NCI-H446 treated with DMSO at 0.1 percent for 48 hours (cell line): ENCODE data around the gene TMC3.

ENCODE experiments used
- DNase-seq: peaks from one replicate; lab custom pipeline; 2025; lab: John Stamatoyannopoulos, UW

The TMC3 gene

GRCh38 chr15:81321667-81322066, 52.3 kb downstream of the TMC3 start:
- no peak for DNase-seq

DNA sequence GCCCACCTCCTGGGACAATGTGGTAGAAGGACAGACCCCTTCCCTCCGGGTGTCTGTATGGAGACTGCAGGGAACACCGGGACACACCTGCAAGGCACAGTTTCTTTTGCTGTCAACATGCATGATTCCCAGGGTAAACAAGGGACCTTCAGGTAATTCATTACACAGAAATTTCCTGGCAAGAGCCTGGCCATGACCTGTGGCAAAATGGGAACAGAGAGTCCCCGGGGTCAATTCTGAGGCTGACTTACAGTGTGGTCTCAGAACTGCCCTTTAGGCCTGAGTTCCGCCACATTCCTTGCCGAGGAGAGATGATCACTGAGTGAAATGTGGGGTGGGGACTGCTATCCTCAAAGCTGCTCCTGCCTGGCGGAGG, 56.4 kb downstream of the TMC3 start:
- DNase-seq = no peak

DNA sequence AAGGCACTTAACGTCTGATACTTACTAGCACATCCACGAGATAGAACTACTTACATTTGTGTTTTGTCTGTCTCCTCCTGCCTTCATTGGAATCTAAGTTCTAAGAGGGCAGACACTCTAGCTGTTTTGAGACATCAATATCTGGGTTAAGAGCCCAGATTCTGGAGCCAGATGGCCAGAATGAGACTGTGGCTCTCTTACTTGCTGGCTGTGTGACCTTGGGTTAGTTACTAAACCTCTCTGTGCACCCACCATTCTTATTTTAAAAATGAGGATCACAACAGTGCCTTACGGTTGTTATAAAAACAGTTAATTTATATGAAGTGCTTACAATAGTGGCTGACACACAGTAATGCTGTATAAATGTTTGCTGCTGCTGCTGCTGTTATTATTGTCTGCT, 57.7 kb downstream of the TMC3 start:
- no peak for DNase-seq

- no peak for DNase-seq
Measured at GRCh38 chr15:81315452-81316175, 58.4 kb downstream of the TMC3 start.

DNA sequence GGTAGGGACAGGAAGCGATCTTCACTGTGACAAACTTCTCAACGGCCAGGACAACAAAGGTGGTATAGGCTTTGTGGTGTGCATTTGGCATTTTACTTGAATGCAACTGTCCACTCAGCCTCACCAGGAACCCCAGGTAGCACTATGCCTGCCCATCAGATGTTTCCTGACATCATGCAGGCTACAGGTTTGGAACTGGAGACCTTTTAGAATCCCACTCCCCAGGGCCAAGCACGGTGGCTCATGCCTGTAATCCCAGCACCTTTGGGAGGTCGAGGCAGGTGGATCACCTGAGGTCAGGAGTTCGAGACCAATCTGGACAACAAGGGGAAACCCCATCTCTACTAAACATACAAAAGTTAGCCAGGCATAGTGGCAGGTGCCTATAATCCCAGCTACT, 59.6 kb downstream of the TMC3 start:
- no peak for DNase-seq

GRCh38 chr15:81313686-81314085, 60.3 kb downstream of the TMC3 start:
- no peak for DNase-seq

GRCh38 chr15:81312790-81313543, 61.0 kb downstream of the TMC3 start:
- DNase-seq = peak; percentile 62

GRCh38 chr15:81311752-81312464, 62.1 kb downstream of the TMC3 start:
- DNase-seq = no peak

DNA sequence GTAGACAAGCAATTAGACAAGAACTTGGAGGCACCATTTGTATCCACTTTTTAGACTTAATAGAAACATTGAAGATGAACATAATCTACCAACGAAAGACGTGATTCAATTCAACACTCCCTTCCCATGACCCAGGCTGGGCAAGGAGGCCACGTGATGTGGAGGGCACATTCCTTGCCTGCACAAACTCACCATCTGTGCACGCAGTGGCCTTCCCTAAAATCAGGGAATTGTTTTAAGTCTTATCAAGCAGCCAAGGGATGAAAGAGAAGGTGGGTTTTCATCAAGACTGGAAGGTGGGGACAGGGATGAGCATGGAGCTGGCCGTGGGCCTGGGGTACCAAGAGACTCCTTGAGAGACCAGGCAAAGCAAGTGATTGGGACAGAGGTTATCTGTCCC, 63.5 kb downstream of the TMC3 start:
- DNase-seq = no peak

- no peak for DNase-seq
Measured at GRCh38 chr15:81309647-81310450, 64.2 kb downstream of the TMC3 start.

GRCh38 chr15:81308260-81308659, 65.8 kb downstream of the TMC3 start:
- no peak for DNase-seq

- no peak for DNase-seq
Measured at GRCh38 chr15:81304226-81304625, 69.8 kb downstream of the TMC3 start.

- no peak for DNase-seq
Measured at GRCh38 chr15:81303244-81304225, 70.5 kb downstream of the TMC3 start.

DNA sequence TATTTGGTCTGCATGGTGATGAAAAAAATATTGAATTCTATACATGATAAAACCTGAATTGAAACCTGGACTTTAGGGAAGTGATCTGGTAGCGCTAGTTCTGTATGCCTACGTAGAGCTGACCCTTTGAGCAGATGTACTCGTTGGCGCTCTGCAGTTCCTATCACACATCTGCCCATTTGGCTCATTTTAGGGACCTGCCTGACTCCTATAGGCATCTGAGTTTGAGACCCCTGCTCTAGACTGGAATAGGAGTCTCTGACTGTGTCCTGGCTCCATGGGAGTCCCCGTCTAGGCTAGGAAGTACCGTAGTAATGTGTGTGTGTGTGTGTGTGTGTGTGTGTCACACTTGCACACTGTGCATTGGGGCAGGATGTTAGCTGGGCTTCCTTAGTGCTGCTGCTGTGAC, 71.3 kb downstream of the TMC3 start:
- no peak for DNase-seq

DNA sequence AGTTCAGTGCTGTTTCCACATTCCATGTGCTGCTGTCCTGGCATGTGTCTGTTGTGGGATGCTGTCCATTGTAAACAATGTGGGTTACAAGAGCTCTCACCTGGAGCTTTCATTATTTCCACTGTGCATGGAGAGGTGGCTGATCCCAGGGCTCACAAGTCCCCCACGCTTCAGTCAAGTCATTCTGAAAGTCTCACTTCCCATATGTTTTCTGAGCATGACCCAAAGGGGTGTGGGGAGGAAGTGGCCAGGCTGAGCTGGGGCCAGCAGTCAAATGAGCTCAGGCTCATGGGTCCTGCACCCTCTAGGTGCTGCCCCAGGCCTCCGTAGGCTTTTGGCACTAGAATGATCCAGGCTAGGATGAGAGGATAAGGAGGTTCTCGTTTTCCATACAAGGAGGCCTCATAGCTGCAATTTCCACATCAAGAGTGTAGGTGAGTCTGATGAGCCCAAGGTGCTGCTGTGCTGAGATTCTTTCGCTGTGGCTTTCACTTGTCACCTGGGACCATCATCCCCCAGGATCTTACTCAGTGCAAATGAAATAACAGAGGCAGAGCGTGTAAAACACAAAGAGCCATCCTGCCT, 72.1 kb downstream of the TMC3 start:
- DNase-seq = no peak

GRCh38 chr15:81301385-81301784, 72.6 kb downstream of the TMC3 start:
- DNase-seq = no peak

- DNase-seq = no peak
Measured at GRCh38 chr15:81299630-81300273, 74.3 kb downstream of the TMC3 start.

GRCh38 chr15:81299156-81299555, 74.9 kb downstream of the TMC3 start:
- DNase-seq = no peak

- DNase-seq = no peak
Measured at GRCh38 chr15:81298611-81299010, 75.4 kb downstream of the TMC3 start.
